Measurements from ENCODE around the gene TTC13.
A peak's percentile ranks its signal among the peaks of the same experiment; 100 is the strongest.
"Not testable (repeated sequence)": the region's sequence is repeated elsewhere in the genome, so short reads cannot be mapped to it uniquely, and the experiment has no call there.

Gene TTC13

GRCh38 chr1:230987448-230987847 lies 8.8 kb upstream of the TTC13 start:
- no peak for DNase-seq

GRCh38 chr1:230986976-230987375 lies 8.3 kb upstream of the TTC13 start:
- DNase-seq = no peak

- DNase-seq = no peak
Observed at GRCh38 chr1:230985711-230986110, 7.0 kb upstream of the TTC13 start.

GRCh38 chr1:230984622-230985515 lies 6.2 kb upstream of the TTC13 start:
- DNase-seq = not testable (repeated sequence)

- DNase-seq = no peak
Observed at GRCh38 chr1:230983811-230984210, 5.2 kb upstream of the TTC13 start.

GRCh38 chr1:230982696-230983095 lies 4.0 kb upstream of the TTC13 start:
- no peak for DNase-seq

- DNase-seq = no peak
Observed at GRCh38 chr1:230979952-230980351, 1.3 kb upstream of the TTC13 start.

GRCh38 chr1:230979389-230979716 lies 692 bp upstream of the TTC13 start:
- DNase-seq = no peak

GRCh38 chr1:230977761-230978490 lies 735 bp downstream of the TTC13 start:
- peak; percentile 36 for DNase-seq

GRCh38 chr1:230976825-230977747 lies 1.6 kb downstream of the TTC13 start:
- DNase-seq = no peak

GRCh38 chr1:230976360-230976759 lies 2.3 kb downstream of the TTC13 start:
- no peak for DNase-seq

- no peak for DNase-seq
Observed at GRCh38 chr1:230975636-230976035, 3.0 kb downstream of the TTC13 start.

- peak; percentile 26 for DNase-seq
Observed at GRCh38 chr1:230972855-230973271, 5.8 kb downstream of the TTC13 start.

- no peak for DNase-seq
Observed at GRCh38 chr1:230971771-230972170, 6.9 kb downstream of the TTC13 start.

GRCh38 chr1:230970432-230970831 lies 8.2 kb downstream of the TTC13 start:
- no peak for DNase-seq

GRCh38 chr1:230966358-230966873 lies 12.2 kb downstream of the TTC13 start:
- DNase-seq = no peak

- DNase-seq = no peak
Observed at GRCh38 chr1:230965535-230965934, 13.1 kb downstream of the TTC13 start.

GRCh38 chr1:230964896-230965295 lies 13.8 kb downstream of the TTC13 start:
- DNase-seq = no peak

- no peak for DNase-seq
Observed at GRCh38 chr1:230958370-230958769, 20.3 kb downstream of the TTC13 start.

GRCh38 chr1:230957580-230957989 lies 21.1 kb downstream of the TTC13 start:
- DNase-seq = no peak

GRCh38 chr1:230950404-230950803 lies 28.3 kb downstream of the TTC13 start:
- DNase-seq = no peak

- no peak for DNase-seq
Observed at GRCh38 chr1:230948903-230949302, 29.8 kb downstream of the TTC13 start.

- DNase-seq = no peak
Observed at GRCh38 chr1:230948301-230948700, 30.4 kb downstream of the TTC13 start.
